ENCODE measurements around the gene SLC44A2. TPM values are rescaled to one million over a fixed set of nuclear protein-coding genes. Genes with fewer than 3 reads are reported as not detected.

SLC44A2 gene
- total RNA-seq, 4 donors from 2014 or later = 59.7 to 82.8 (median 69.8) TPM

- intact Hi-C loops (cut with DNase I) = loop anchor here (10.0 kb wide), 1 partner anchor 117 kb away; no protein-coding TSS in a partner anchor
- H3K27me3 ChIP-seq = no peaks in the 10 kb centered on the region
- no peak for TF ChIP-seq POLR2A (IDR thresholded peaks at IDR 0.05)
- no peak for TF ChIP-seq CTCF (IDR thresholded peaks at IDR 0.05)
- H3K9me3 ChIP-seq = no peaks in the 10 kb centered on the region
- no peak overlapping the region for H3K27ac ChIP-seq
- peaks cover 37 to 59% (median 37%) of the 10 kb centered on the region in 3 donors for H3K36me3 ChIP-seq
- no peak overlapping the region for H3K4me3 ChIP-seq
- DNase-seq = no peak
- WGBS, 2 donors = 89% methylated on average over 2 of the region's 5 CpGs; no CpG with 5 or more reads in 1 of the 2 donors
- peaks cover 7 to 22% (median 8%) of the 10 kb centered on the region in 3 donors for H3K4me1 ChIP-seq
Observed at GRCh38 chr19:10691883-10692282, 66.5 kb downstream of the SLC44A2 start.

DNA sequence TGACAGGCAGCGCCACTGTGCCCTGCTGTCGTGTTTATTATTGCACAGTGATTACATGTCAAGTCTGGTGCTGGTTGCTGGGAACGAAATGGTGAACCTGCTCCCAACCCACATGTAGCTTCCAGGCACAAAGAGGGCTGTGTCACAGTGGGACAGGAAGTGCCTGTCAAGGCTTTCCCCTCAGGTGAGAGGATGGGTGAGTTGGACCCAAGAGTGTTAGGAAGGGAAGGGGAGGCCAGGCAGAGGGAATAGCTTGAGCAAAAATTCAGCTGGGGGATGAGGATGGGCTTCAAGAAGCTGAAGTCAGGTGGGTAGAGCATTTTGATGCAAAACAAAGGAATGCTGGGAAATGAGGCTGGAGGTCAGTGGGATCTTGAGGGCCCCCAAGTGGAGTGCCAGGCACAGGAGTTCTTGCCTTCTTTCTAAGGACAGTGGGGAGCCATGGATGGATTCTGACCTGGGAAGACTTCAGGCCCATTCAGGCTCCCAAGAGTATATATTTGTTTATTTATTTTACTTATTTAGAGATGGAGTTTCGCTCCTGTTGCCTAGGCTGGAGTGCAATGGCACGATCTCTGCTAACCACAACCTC lies 67.4 kb downstream of the SLC44A2 start:
- H3K4me3 ChIP-seq = no peak overlapping the region
- H3K4me1 ChIP-seq = peaks cover 4 to 13% (median 7%) of the 10 kb centered on the region in 3 donors
- H3K36me3 ChIP-seq = peaks cover 28 to 50% (median 29%) of the 10 kb centered on the region in 3 donors
- no peak overlapping the region for H3K27ac ChIP-seq
- intact Hi-C loops (cut with DNase I) = loop anchor here (10.0 kb wide), 1 partner anchor 118 kb away; no protein-coding TSS in a partner anchor
- no peak for TF ChIP-seq POLR2A (IDR thresholded peaks at IDR 0.05)
- TF ChIP-seq CTCF (IDR thresholded peaks at IDR 0.05) = no peak
- no peaks in the 10 kb centered on the region for H3K27me3 ChIP-seq
- WGBS, 2 donors = 83 to 100% methylated on average over 2 to 3 of the region's 5 CpGs
- no peaks in the 10 kb centered on the region for H3K9me3 ChIP-seq
- no peak for DNase-seq

Other genes starting within 250 kb of the SLC44A2 start
- gene TYK2, start 245.0 kb upstream of the SLC44A2 start, total RNA-seq = 10 to 100 TPM; 41.8 to 74.2 (median 50.7) TPM
- gene CDC37, start 222.0 kb upstream of the SLC44A2 start, total RNA-seq = 100 to 1,000 TPM; 128 to 171 (median 152) TPM
- gene PDE4A, start 205.0 kb upstream of the SLC44A2 start, total RNA-seq = 1 to 10 TPM in 3 of 4 donors, under 1 TPM in 1; 0.87 to 7.1 (median 2.3) TPM
- 10 to 100 TPM; 66.2 to 86.9 (median 76.4) TPM for gene KEAP1, start 122.2 kb upstream of the SLC44A2 start, total RNA-seq
- gene S1PR5, start 108.1 kb upstream of the SLC44A2 start, total RNA-seq = 10 to 100 TPM in 3 of 4 donors, 1 to 10 TPM in 1; 8.9 to 27.2 (median 16.3) TPM
- gene ATG4D, start 81.6 kb upstream of the SLC44A2 start, total RNA-seq = 10 to 100 TPM; 46.5 to 59.3 (median 51.4) TPM
- gene KRI1, start 59.5 kb upstream of the SLC44A2 start, total RNA-seq = 10 to 100 TPM; 18.2 to 30.3 (median 23.9) TPM
- gene CDKN2D, start 56.6 kb upstream of the SLC44A2 start, total RNA-seq = 10 to 100 TPM in 1 of 4 donors, 1 to 10 TPM in 3; 5.1 to 14.4 (median 6.2) TPM
- gene AP1M2, start 38.2 kb upstream of the SLC44A2 start, total RNA-seq = 10 to 100 TPM; 24.8 to 67.0 (median 57.1) TPM
- 100 to 1,000 TPM in 2 of 4 donors, 10 to 100 TPM in 2; 68.7 to 123 (median 98.3) TPM for gene ILF3, start 28.8 kb downstream of the SLC44A2 start, total RNA-seq
- 10 to 100 TPM; 25.3 to 50.9 (median 27.3) TPM for gene QTRT1, start 75.9 kb downstream of the SLC44A2 start, total RNA-seq
- gene DNM2, start 92.5 kb downstream of the SLC44A2 start, total RNA-seq = 100 to 1,000 TPM in 2 of 4 donors, 10 to 100 TPM in 2; 79.9 to 138 (median 102) TPM
- 10 to 100 TPM; 14.7 to 30.3 (median 24.1) TPM for gene TMED1, start 210.7 kb downstream of the SLC44A2 start, total RNA-seq
- gene C19orf38, start 222.9 kb downstream of the SLC44A2 start, total RNA-seq = 1 to 10 TPM in 1 of 4 donors, under 1 TPM in 1, not detected in 2; 0.38 to 1.3 TPM
- 10 to 100 TPM; 21.4 to 35.4 (median 28.5) TPM for gene CARM1, start 246.0 kb downstream of the SLC44A2 start, total RNA-seq